HG02623 (cell line): ENCODE measurements around the gene FCN3.
"Not testable (repeated sequence)": the region's sequence is repeated elsewhere in the genome, so short reads cannot be mapped to it uniquely, and the experiment has no call there.

ENCODE experiments used
- ATAC-seq: cut with Tn5 transposase; IDR thresholded peaks from one replicate; pipeline ENCODE4 v1.9.1; 2021; ENCODE audit warnings: moderate library complexity; ENCODE audit not compliant: unreplicated experiment

FCN3 gene

DNA sequence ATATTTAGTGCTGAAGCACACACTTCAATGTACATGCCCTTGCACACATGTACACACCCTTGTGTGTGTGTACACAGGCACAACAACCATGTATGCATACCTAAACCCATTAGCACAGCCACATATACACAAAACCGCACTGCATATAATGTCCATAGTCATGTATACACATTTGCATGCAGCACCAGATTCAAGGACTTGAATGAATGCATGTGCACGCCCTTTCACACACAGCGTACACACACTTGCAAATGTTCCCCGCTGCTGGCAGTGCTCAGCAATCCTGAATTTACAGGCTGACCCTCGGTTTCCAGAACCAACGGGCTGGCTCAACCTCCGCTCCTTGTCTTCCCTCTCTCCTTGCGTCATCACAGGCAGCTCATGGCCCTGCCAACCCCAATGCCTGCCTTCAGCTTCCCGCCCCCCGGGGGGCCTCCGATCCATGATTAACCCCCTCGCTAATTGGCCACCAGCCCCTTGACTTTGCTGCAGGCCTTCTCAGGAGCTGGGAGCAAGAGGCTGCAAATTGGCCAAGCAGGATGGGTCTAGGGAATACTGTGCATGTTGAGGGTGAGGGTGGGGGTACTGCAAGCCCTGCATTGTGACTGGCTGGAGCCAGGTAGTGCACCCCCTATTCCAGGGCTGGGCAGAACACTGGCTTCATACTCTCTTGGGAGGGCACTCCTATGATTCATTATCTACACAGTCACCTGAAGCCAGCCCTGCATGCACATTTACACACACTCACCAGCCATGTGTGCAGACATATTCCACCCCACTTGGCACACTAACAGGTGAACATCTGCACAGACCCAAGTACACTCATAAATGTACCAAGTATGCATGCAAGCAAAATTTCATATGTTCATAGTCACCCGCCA is 25.7 kb upstream of the FCN3 start:
- ATAC-seq, result no peak

DNA sequence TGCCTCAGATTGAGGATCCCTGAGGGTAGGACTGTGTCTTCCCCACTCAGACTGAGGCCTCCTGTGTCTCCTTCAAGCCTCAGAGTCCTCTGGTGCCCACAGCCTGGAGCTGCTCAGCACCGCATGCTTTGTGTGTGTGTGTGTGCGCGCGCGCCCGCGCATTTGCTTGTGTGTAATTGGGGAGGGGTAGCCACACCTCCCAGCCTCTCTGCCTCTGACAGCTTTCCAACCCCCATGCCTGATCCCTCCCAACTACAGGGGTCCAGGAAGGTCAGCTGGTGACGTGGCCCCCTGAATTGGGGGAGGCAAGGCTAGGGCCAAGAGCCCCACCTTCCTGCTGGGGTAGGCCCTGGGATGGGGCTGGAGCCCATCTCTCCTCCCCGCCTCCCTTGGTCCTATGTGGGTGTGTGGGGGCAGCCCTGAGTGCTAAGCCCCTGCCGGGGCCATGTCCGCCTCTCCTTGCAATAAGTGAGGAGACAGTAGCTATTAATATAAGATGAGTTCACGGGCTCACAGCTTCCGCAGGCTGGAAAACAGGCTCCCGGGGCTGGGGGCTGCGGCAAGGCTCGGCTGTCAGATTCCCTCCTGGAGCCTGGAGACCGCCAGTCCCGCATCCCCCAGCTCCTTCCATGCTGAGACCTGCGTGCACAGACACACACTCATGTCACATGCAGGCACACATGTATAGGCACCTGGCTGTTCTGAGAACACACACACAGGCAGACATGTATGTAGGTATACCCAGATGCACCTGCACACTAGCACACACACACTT is 24.8 kb upstream of the FCN3 start:
- ATAC-seq, result no peak

DNA sequence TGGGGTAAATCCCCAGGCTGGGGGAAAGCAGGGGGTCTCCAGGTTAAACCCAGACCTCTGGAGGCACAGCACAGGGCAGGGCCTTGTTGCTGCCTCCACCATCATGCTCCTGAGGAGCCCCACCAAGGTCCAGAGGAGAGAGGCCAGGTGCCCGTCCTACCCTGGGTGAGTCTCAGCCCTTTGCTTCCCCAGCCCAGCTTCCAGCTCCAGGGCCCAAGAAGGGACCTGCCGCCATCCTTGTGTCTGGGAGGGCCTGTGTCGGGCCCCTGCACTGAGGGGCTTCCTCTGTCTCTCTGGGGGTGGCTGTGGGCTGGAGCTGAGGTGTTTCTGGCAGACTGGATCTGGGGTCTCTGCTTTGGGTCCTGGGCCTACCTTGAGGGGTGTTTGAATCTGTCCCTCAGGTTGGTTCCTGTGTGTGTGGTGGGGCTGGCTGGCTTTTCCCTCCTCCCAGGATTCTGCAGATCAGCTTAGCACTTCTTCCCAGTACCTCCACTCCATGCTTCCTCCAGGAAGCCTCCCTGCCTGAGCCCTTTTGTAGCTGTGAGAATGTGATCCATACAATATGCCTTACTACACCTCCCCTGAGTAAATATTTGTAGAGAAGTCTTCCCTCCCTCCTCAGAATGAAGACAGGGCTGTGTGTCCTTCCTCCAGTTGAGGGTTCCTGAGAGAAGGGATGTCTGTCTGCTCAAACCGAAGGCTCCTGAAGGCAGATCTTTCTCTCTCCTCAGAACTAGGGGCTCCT is 24.0 kb upstream of the FCN3 start:
- ATAC-seq, result no peak

DNA sequence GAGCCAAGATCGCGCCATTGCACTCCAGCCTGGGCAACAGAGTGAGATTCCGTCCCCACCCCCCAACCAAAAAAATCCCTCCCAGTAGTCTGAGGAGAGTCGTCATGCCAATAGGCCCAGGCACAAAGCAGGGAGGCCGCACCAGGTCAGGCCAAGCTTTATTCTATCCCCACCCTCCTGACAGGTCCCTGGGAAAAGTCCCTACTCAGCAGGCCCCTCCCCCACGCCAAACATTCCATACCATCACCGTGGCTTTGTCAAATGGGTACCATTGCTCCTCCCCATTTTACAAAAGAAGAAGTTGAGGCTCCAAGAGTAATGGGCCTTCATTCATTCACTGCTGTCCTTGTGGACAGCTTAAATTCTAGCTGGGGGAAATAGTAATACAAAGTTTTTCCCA is 23.1 kb upstream of the FCN3 start:
- no peak for ATAC-seq

DNA sequence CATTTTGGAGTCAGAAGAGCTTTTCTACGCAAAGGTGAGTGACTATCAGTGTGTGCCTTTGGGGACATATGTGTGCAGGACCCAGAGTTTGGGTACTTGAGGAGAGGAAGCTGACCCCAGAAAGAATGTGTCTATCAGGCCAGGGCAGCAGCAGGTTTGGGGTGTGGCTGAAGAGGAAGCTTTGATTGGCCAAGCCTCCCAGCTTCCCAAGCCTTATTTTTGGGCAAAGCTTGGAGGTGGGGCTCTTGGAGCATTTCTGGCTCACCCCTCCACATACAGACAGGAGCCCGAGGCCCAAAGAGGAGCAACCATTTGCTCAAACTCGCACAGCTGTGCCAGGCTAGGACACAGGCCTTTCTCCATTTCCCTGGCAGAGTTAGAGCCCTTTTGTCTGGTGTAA is 22.5 kb upstream of the FCN3 start:
- ATAC-seq, result no peak

DNA sequence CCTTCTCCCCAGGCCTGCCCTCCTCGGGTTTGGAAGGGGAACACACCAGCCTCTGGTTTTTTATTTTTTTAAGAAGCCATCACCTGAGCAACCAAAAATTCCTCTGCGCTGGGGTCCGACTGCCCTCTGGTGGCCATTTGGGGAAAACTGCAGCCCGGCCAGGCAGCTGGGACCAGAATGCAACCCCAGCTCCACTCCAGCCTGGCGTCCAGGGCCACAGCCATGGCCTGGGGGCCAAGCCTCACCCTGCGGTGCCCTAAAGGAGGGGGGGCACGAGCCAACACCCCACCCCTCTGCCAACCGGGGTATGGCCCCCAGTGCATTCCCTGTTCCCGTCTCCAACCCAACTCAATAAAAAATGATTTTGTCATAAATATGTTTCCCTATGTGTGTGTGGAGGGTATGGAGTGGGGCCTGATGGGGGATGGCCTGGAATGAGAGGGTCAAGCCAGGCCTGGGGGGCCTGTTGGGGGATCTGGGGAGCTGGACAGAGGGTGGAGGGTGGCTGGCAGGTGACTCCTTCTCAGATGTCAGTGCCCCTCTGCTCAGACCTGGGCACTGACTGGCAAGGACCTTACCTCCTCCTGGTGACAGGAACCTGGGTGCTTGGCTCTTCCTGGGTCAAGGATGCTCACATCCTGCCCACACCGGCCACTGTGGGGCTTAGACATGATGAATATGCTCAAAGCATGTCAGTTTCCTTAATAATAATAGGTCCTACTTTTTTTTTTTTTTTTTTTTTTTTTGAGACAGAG is 21.0 kb upstream of the FCN3 start:
- ATAC-seq, result no peak

DNA sequence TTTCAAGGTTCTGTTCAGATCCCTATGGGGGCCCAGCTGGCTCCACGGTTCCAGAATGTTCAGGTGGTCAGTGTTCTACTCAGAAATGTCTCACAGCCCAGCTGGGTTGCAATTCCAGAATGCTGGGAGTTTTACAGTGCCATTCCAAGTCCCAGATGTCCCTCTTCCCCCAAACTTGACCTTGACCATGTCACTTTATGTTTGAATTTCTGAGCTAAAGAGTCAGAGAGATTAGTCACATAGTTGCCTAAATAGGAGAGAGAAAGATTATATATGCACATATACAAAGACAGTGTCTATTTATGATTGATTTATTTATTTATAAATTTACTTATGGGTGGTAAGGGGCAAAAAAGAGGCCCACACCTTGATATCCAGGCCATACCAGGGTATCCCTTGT is 20.3 kb upstream of the FCN3 start:
- no peak for ATAC-seq

DNA sequence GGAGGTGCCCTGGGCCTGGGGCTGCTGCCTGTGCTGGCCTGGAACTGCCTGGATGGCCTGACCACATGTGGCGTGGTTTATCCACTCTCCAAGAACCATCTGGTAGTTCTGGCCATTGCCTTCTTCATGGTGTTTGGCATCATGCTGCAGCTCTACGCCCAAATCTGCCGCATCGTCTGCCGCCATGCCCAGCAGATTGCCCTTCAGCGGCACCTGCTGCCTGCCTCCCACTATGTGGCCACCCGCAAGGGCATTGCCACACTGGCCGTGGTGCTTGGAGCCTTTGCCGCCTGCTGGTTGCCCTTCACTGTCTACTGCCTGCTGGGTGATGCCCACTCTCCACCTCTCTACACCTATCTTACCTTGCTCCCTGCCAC is 19.6 kb upstream of the FCN3 start:
- ATAC-seq, result no peak

DNA sequence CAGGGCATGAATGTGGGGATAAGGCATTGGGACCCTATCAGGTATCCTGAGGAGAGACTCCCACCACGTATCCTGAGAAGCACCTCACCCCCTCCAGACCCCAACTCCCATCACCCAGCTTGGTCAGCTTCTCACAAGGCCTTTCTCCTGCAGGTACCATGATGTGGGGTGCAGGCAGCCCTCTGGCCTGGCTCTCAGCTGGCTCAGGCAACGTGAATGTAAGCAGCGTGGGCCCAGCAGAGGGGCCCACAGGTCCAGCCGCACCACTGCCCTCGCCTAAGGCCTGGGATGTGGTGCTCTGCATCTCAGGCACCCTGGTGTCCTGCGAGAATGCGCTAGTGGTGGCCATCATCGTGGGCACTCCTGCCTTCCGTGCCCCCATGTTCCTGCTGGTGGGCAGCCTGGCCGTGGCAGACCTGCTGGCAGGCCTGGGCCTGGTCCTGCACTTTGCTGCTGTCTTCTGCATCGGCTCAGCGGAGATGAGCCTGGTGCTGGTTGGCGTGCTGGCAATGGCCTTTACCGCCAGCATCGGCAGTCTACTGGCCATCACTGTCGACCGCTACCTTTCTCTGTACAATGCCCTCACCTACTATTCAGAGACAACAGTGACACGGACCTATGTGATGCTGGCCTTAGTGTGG is 19.1 kb upstream of the FCN3 start:
- ATAC-seq, result no peak

DNA sequence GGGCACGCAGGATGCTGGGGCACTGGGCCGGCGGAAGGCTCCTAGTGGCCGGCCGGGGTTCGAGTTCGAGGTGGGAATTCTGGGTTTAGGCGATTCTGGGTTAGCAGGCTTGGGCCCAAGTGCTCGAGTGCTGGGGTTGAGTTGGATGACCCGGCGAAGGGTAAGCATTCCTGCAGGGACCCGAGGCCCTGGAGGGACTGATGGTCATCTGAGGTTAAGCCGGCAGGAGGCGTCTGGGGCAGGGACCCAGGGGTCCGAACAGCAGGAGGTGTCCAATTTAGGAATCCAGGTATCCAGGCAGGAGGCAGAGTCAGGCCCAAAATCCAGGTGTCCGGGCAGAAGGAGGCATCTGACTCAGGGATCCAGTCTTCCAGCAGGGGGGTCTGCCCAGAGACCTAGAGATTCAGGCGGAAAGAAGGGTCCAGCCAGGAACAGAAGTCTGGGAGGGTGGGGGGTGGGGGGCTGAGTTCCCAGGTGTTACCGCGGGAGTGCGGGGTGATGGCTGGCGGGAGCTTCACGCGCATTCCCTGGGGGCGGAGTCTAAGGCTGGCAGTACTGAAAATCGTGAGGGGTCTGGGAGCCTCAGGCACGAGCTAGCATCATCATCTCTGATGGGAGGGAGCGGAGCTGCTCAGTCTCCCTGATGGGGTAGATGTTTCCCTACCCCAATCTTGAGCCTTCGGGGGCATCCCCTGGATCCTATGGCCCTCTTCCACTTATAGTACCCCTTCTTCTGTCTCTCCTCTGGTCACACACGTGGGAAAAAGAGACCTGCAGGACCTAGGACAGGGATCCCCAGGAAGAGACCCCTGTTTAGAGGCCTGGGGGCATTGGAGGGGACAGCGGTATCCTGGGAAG is 18.4 kb upstream of the FCN3 start:
- ATAC-seq, result no peak

DNA sequence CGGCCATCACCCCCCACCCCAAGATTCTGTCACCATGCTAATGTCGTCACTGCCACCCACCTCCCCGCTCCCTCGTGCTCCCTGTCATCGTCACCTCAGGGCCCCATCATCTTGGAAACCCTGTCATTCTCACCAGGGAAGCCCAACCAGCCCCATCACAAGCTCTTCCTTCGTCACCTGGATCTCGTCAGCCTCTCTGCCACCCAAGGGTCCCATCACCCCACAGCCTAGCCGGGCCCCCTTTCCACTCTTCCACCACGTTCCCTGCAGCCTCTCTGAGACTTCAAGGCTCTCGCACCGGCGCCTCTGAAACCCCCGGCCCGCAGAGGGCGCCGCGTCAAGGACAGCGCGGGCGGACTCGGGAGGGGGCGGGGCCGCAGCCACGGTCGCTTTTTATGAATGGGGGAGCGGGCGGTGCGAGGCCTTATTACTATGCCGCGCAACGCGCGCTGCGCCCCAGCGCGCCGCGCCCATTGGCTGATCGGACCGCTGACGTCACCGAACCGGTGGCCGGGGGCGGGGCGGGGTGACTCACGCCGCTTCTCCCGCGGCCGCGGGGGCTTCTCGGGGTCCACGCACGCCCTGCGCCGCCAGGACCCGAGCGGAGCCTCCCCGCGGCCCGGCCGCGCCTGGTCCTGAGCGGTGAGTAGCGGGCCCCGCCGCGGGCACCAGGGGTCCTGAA is 17.6 kb upstream of the FCN3 start, which contains the start of gene GPR3:
TSS of gene GPR3 (plus strand) at position 527 of the 682 bp plus-strand sequence. CDS start 1,177 bp downstream, outside the sequence.
- ATAC-seq, result peak; percentile 63

DNA sequence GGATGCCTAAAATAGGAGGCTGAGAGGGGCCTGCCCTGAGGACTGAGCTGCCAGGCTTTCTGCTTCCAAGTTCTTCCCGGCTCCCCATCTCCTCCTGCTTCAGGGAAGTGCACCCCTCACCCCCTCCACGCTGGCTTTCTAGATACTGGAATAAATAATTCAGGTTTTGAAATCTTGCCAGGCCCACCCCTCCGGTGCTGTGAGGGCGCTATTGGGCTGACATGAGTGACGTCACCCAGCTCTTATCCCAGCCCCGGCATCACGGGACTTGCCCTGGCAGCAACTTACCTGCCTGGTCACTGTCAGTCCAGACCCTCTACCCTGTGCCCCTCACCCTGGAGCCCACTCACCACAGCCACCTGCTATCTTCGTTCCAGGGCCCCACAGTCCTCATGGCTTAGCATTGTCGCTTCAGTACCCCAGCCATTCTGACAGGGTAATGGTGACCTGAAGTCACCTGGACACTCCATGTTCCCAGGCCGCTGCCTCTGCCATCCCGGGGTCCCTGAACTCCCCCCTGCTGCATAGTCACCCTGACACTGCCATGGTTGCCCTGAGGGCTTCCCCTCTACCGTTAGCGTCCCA is 17.0 kb upstream of the FCN3 start:
- no peak for ATAC-seq

DNA sequence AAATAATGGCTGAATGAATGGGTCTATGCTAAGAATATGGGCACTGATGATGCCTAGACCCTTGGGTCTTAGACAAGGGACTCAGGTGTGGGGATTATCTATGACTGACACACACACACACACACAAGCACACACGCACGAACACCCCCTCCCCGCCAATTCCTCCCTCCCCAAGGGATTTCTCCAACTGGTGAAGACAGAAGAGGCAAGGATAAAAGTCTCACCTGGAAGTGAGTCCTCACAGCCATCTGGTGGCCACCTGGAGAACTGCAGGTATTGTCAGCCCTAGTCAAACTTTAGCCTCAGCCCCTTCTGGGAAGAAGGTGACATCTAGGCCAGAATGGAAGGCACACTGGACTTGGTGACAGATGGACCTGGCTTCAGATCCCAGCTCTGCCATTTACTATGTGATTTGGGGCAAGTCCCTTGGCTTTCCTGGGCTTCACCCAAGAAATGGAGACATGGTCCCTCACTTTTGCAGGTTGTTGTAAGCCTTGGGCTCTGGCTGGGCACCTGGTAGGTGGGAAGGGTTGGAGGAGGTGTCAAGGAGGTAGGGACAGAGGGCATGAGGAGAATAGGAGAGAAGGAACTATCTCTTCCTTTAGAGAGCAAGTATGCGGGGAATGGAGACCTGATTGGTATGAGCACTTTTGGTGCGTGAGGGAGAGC is 13.8 kb upstream of the FCN3 start:
- ATAC-seq, result no peak

DNA sequence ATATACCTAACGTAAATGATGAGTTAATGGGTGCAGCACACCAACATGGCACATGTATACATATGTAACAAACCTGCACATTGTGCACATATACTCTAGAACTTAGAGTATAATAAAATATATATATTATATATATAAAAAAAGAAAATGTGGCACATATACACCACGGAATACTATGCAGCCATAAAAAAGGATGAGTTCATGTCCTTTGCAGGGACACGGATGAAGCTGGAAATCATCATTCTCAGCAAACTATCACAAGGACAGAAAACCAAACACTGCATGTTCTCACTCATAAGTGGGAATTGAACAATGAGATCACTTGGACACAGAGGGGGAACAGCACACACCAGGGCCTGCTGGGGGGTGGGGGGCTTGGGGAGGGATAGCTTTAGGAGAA is 10.2 kb upstream of the FCN3 start:
- not testable (repeated sequence) for ATAC-seq

DNA sequence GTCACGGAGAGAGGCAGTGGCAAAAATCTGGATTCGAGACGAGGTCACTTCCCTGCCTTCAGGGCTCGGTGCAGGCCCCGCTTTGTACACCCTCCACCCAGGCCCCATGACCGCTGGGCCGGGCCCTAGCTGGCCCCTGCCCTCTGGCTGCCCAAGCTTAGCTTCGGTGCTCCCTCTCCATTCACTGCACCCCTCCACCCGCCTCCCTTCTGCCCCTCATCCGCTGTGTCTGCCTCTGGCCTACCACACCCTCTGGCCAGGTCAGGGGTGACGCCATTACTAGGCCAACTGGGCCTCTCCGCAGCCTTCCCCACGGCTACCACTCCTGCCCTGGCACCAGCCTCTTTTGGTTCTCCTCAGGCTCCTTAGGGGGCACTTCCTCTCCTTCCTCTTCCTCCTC is 9.0 kb upstream of the FCN3 start:
- no peak for ATAC-seq

DNA sequence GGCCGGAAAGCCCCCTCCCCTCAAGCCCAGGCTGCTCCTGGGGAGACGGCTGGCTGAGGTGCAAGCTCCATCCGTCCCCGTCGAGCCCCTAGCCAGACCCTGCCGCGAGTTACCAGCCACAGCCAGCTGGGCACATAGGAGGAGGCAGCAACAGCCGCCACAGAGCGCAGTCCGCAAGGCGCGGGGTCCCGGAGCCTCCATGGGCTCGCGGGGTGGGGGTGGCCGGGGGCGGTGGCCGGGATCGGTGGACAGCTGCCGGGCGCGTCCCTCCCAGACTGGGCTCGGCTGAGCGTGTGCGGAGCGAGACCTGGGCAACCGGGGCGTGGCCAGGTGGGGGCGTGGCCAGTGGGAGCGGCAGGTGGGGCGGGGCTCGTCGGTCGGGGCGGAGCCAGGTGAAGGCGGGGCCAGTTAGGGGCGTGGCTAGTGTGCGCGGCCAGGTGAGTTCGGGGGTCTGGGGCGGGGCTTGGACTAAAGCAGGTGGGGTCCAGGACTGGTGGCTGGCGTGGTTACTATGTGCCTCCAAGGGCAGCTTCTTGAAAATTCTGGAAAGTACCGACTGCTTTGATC is 8.5 kb upstream of the FCN3 start, which contains the start of gene CD164L2:
TSS of gene CD164L2 (minus strand) at position 295 of the 567 bp plus-strand sequence. CDS start at position 201, 94 bp downstream.
- no peak for ATAC-seq
